BLaER1 (cell line): Measurements from ENCODE around the gene ABHD17A.
A peak's percentile ranks its signal among the peaks of the same experiment; 100 is the strongest.

Experiments
- H3K27ac ChIP-seq: shearing (Covaris generic); formaldehyde crosslinking; 2 replicates; pipeline ENCODE4 v1.8.1; 2022
- H3K27me3 ChIP-seq: shearing (Covaris generic); formaldehyde crosslinking; 2 replicates; pipeline ENCODE4 v1.8.1; 2022
- H3K36me3 ChIP-seq: shearing (Covaris generic); formaldehyde crosslinking; 2 replicates; pipeline ENCODE4 v1.8.1; 2022
- H3K4me1 ChIP-seq: shearing (Covaris generic); formaldehyde crosslinking; 2 replicates; pipeline ENCODE4 v1.8.1; 2022
- H3K4me2 ChIP-seq: shearing (Covaris generic); formaldehyde crosslinking; 2 replicates; pipeline ENCODE4 v1.8.1; 2022
- H3K4me3 ChIP-seq: shearing (Covaris generic); formaldehyde crosslinking; 2 replicates; pipeline ENCODE4 v1.8.1; 2022
- H3K9ac ChIP-seq: shearing (Covaris generic); formaldehyde crosslinking; 2 replicates; pipeline ENCODE4 v1.8.1; 2022
- H3K9me3 ChIP-seq: shearing (Covaris generic); formaldehyde crosslinking; 2 replicates; pipeline ENCODE4 v1.8.1; 2022
- H4K20me1 ChIP-seq: shearing (Covaris generic); formaldehyde crosslinking; 2 replicates; pipeline ENCODE4 v1.8.1; 2022
- Cebpa-rat ChIP-seq: shearing (Covaris generic); IDR thresholded peaks from 2 replicates; pipeline ENCODE4 v1.8.1; 2022

Gene ABHD17A

DNA sequence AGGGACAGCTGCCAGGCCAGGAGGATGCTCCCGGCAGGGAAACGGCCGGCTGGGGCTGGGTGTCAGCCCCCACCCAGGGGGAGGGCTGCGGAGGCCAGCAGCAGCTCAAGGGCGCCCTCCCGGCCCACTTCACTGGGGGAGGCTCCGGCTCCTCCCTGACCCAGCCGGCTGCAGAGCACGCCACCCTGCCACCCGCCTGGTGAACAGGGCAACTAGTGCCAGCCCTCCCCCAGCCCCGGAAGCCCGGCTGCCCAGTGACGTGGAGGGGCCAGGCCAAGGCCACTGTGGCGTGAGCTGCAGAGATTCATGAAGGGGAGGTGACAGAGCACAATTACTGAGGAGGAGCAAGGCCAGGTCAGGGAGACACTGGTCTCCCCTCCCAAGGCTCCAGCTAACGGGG, 51.8 kb downstream of the ABHD17A start:
- H3K27me3 ChIP-seq: no peaks in the 10 kb centered on the region
- no peak overlapping the region for H3K4me3 ChIP-seq
- peak overlapping the region; percentile 13; the same call in 1 of the 2 replicates for H3K27ac ChIP-seq
- no peak overlapping the region for H3K9ac ChIP-seq
- no peak for TF ChIP-seq Cebpa-rat
- H3K4me1 ChIP-seq: peaks cover 83% of the 10 kb centered on the region
- no peaks in the 10 kb centered on the region for H3K9me3 ChIP-seq
- peaks cover 100% of the 10 kb centered on the region for H4K20me1 ChIP-seq
- H3K36me3 ChIP-seq: peaks cover 93% of the 10 kb centered on the region
- H3K4me2 ChIP-seq: no peak overlapping the region

DNA sequence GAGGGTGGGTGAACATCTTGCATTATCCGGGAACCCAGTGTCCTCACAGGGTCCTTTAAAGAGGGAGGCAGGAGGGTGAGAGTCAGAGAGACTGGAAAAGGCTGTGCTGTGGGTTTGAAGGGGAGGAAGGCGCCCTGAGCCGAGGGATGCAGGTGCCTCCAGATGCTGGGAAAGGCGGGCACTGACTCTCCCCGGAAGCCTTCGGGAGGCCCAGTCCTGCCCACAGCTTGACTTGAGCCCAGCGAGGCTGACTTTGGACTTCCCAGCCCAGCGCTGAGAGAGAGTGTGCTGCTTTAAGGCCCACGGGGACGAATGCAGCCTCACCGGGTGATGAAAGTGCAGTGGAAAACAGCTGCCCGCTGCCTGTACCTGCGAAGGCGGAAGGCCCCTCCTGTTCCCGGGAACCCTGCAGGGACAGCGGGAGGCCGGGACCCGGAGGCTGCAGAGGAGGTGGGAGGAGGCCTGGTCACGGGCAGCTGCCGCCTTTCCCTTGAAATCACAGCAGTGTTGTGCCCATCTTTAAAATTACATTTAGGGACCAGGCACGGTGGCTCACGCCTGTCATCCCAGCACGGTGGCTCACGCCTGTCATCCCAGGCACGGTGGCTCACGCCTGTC, 53.1 kb downstream of the ABHD17A start:
- H3K36me3 ChIP-seq: peaks cover 97% of the 10 kb centered on the region
- peaks cover 100% of the 10 kb centered on the region for H4K20me1 ChIP-seq
- H3K4me2 ChIP-seq: peak overlapping the region; percentile 18
- no peak overlapping the region for H3K4me3 ChIP-seq
- H3K9me3 ChIP-seq: no peaks in the 10 kb centered on the region
- H3K9ac ChIP-seq: no peak overlapping the region; the same call in 1 of the 2 replicates
- TF ChIP-seq Cebpa-rat: no peak
- peaks cover 79% of the 10 kb centered on the region for H3K4me1 ChIP-seq
- no peaks in the 10 kb centered on the region for H3K27me3 ChIP-seq
- H3K27ac ChIP-seq: 0 out of 2 replicates have a peak overlapping the region, but pooled peaks have one; percentile 6

DNA sequence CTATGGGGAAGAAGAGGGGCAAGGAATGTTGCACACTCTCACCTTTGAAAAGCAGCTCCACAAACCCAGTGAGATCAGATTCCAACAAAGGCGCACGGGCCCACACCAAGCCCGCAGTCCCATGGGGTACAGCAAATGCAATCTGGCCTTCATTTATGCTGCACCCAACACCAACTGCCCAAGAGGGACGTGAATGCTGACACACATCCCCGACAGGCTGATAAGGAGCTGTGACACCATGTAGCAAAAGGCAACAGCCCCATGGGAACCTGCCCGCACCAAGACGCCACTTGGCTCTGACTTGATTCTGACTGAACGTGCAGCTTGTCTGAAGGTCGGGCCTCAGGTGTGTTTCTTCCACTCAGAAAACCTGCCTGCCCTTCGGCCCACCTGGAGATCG, 54.3 kb downstream of the ABHD17A start:
- no peak overlapping the region for H3K4me3 ChIP-seq
- no peaks in the 10 kb centered on the region for H3K9me3 ChIP-seq
- H3K27me3 ChIP-seq: no peaks in the 10 kb centered on the region
- H3K36me3 ChIP-seq: peaks cover 93% of the 10 kb centered on the region
- H3K9ac ChIP-seq: no peak overlapping the region
- H3K27ac ChIP-seq: no peak overlapping the region
- peak overlapping the region; percentile 31 for H3K4me2 ChIP-seq
- TF ChIP-seq Cebpa-rat: no peak
- H3K4me1 ChIP-seq: peaks cover 81% of the 10 kb centered on the region
- peaks cover 100% of the 10 kb centered on the region for H4K20me1 ChIP-seq

DNA sequence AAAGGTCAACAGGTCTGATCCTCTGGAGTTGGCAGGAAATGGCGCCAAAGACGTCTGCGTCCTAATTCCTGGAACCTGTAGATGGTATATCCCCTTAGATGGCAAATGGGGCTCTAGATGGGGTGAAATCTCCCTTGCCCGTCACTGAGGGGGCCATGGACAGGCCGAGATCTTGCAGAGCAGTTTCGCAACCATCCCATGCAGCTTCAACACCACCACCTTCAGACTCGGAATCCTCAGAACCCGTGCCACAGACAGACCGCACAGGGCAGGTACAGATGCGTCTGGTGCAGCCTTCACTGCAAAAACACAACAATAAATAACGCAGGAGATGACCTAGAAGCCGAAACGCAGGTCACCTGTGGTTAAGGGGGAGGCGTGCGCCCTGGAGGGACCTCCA, 54.7 kb downstream of the ABHD17A start:
- H3K27ac ChIP-seq: no peak overlapping the region
- peaks cover 93% of the 10 kb centered on the region for H3K36me3 ChIP-seq
- H3K4me1 ChIP-seq: peaks cover 80% of the 10 kb centered on the region
- no peaks in the 10 kb centered on the region for H3K27me3 ChIP-seq
- H3K4me2 ChIP-seq: peak overlapping the region; percentile 31
- peak; percentile 44; the same call in 1 of the 2 replicates for TF ChIP-seq Cebpa-rat
- no peak overlapping the region for H3K4me3 ChIP-seq
- 0 out of 2 replicates have a peak overlapping the region, but pooled peaks have one; percentile 7 for H3K9ac ChIP-seq
- peaks cover 100% of the 10 kb centered on the region for H4K20me1 ChIP-seq
- no peaks in the 10 kb centered on the region for H3K9me3 ChIP-seq

DNA sequence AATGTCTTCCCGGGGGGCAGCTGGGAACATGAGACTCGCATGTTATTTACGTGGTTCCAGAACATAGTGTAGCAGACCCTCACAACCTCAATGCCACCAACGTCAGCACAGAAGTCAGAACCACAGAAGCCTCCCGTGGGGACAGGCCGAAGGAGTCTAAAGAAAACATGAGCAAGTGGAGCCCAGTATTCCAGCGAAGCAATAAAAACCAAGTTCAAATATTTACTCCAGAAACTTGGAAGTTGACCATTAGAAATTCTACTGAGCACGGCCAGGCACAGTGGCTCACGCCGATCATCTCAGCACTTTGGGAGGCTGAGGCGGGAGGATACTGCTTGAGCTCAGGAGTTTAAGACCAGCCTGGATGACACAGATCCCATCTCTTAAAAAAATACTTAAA, 55.3 kb downstream of the ABHD17A start:
- Histone ChIP-seq H3K36me3 (peaks cover 93% of the 10 kb centered on the region), H3K4me1 (peaks cover 78% of the 10 kb centered on the region)
- no peak for TF ChIP-seq Cebpa-rat

DNA sequence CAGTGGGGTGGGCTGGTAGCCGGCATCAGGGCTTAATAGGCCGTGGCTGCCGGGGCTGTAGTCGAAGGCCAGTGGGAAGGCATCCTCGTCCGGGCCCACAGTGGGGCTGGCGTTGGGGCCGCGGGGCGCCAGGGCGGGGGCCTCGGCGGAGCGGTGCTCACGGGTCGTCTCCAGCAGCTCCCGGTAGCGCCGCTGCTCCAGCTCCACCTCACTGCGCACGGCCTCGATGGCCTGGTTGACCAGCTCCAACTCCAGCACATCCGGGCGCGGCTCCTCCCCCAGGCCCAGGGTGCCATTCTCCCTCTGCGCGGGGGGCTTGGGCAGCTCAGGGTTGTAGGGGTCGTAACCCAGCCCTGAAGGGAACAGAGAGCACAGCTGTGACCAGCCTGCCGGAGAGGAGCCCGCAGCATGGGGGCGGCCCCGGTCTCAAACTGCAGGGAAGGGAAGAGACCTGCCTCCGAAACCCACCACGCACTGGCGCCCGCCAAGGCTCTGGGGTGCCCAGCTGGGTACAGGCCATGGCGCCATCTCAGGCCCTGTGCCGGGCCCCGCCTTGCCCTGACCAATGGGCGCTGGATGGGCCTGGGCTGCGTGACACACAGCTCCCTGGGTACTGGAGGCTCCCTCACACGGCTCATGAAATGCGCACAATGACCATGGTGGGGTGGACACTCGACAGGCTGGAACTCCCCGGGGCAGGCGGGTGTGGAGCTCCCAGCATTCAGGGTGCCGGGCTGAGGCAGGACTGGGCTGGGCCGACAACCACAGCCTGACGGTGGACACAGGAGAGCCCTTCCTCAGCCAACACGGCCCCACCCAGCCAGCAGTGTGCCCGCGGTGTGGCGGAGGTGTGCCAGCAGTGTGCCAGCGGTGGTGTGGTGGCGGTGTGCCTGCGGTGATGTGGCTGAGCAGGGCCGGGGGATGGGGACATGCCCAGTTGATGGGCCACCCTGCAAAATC, 56.7 kb downstream of the ABHD17A start:
- Histone ChIP-seq H3K27ac (no peak overlapping the region), H3K9ac (no peak overlapping the region), H3K4me3 (no peak overlapping the region), H4K20me1 (peaks cover 100% of the 10 kb centered on the region), H3K36me3 (peaks cover 93% of the 10 kb centered on the region), H3K4me2 (no peak overlapping the region), H3K9me3 (no peaks in the 10 kb centered on the region), H3K4me1 (peaks cover 67% of the 10 kb centered on the region), H3K27me3 (no peaks in the 10 kb centered on the region)
- TF ChIP-seq Cebpa-rat: no peak

More for the DNA sequence above, 55.3 kb downstream of the ABHD17A start:
- Histone ChIP-seq H3K4me2 (peak overlapping the region; percentile 31), H3K27me3 (no peaks in the 10 kb centered on the region), H4K20me1 (peaks cover 100% of the 10 kb centered on the region), H3K9ac (0 out of 2 replicates have a peak overlapping the region, but pooled peaks have one; percentile 7), H3K4me3 (no peak overlapping the region), H3K9me3 (no peaks in the 10 kb centered on the region), H3K27ac (no peak overlapping the region)

DNA sequence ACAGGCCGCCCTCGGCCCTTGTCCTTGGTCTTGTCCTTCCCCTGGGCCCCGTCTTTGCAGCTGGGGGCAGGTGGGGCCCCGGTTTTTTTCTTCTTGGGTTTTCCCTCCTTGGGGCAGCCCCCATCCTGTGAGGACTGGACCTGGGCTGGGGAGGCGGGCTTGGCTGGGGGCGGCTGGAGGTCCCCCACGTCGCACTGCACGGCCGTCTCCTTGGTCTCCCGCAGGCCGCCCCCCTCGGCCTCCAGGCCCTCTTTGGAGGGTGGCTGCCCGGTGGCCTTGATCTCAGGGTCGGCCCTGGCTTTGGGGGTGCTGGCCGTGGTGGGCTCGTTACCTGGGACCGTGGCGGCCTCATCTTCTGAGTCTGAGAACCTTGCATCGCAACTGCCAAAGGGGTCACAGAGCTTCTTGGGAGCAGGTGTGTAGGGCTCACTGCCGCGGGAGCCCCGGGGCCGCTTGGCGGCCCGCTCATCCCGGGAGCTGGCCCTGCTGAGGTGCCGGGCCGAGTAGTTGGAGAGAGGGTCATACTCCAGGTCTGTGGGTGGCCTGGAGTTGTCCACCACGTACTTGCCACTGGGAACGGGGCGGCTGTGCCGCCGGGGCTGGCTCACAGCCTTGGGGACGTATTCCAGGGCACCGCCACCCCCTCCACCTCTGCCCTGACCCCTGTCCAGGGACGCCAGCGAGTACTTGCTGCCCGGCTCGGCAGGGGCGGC, 57.6 kb downstream of the ABHD17A start:
- peaks cover 93% of the 10 kb centered on the region for H3K36me3 ChIP-seq
- no peak for TF ChIP-seq Cebpa-rat
- peaks cover 100% of the 10 kb centered on the region for H4K20me1 ChIP-seq
- H3K4me3 ChIP-seq: no peak overlapping the region
- H3K27ac ChIP-seq: no peak overlapping the region
- H3K27me3 ChIP-seq: no peaks in the 10 kb centered on the region
- peak overlapping the region; percentile 40; the same call in 1 of the 2 replicates for H3K4me2 ChIP-seq
- no peak overlapping the region for H3K9ac ChIP-seq
- peaks cover 62% of the 10 kb centered on the region for H3K4me1 ChIP-seq
- H3K9me3 ChIP-seq: no peaks in the 10 kb centered on the region
